ENCODE data around the gene OAS2.
"Not testable (repeated sequence)": the region's sequence is repeated elsewhere in the genome, so short reads cannot be mapped to it uniquely, and the experiment has no call there.

Gene OAS2

GRCh38 chr12:112979041-112979680 lies 842 bp downstream of the OAS2 start:
- Histone ChIP-seq H3K36me3 (ENCODE audit: control insufficient read depth in 2 of 2, insufficient read depth in 2 of 2, low read length in 2 of 2) (no peaks in the 10 kb centered on the region), H3K27ac (ENCODE audit: low read depth in 2 of 2, low read length in 2 of 2) (peak overlapping the region; percentile 87 to 88), H3K9me3 (ENCODE audit: control insufficient read depth in 2 of 2, low read length in 2 of 2) (no peaks in the 10 kb centered on the region), H3K4me3 (ENCODE audit: low read length in 2 of 2) (peak overlapping the region; percentile 83 to 84), H3K9ac (ENCODE audit: low read depth in 1 of 2, low read length in 2 of 2) (peak overlapping the region; percentile 79 to 90), H3K4me1 (ENCODE audit: control insufficient read depth in 2 of 2, insufficient read depth in 2 of 2, low read length in 2 of 2) (peaks cover 12 to 13% of the 10 kb centered on the region in 2 donors), H3K27me3 (ENCODE audit: control insufficient read depth in 2 of 2, insufficient read depth in 2 of 2, low read length in 2 of 2) (no peaks in the 10 kb centered on the region)

- no peaks in the 10 kb centered on the region for H3K27me3 ChIP-seq (ENCODE audit: control insufficient read depth in 2 of 2, insufficient read depth in 2 of 2, low read length in 2 of 2)
- peaks cover 12 to 13% of the 10 kb centered on the region in 2 donors for H3K4me1 ChIP-seq (ENCODE audit: control insufficient read depth in 2 of 2, insufficient read depth in 2 of 2, low read length in 2 of 2)
- H3K9me3 ChIP-seq (ENCODE audit: control insufficient read depth in 2 of 2, low read length in 2 of 2) = no peaks in the 10 kb centered on the region
- no peak overlapping the region for H3K27ac ChIP-seq (ENCODE audit: low read depth in 2 of 2, low read length in 2 of 2)
- H3K9ac ChIP-seq (ENCODE audit: low read depth in 1 of 2, low read length in 2 of 2) = no peak overlapping the region
- peak overlapping the region in 1 of 2 donors; percentile 83 for H3K4me3 ChIP-seq (ENCODE audit: low read length in 2 of 2)
- H3K36me3 ChIP-seq (ENCODE audit: control insufficient read depth in 2 of 2, insufficient read depth in 2 of 2, low read length in 2 of 2) = no peaks in the 10 kb centered on the region
Measured at GRCh38 chr12:112980491-112981158, 2.3 kb downstream of the OAS2 start.

DNA sequence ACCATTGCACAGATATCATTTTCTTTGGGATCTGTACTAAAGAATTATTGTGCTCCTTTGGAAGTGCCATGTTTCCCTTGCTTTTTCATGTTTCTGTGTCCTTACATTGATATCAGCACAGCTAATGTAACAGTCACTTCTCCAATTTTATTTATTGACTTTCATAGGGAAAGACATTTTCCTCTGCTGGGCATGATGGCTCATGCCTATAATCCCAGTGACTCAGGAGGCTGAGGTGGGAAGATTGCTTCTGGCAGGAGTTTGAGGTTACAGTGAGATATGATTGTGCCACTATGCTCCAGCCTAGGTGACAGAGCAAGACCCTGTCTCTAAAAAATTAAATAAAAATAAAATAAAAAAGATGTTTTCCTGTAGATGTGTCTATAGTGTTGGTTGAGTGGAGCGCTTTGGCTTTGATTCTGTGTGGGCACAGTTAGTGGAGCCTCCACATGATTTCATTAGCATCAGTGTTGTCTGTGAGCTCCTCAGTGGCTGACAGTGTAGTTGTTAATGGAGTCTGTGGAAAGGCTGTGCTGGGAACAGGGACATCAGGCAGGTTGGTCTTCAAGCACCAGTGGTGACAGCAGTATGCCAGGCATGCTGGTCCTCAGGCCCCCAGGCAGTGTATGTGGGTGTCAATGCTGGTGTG lies 7.4 kb downstream of the OAS2 start:
- H3K4me3 ChIP-seq (ENCODE audit: low read length in 2 of 2) = no peak overlapping the region
- H3K4me1 ChIP-seq (ENCODE audit: control insufficient read depth in 2 of 2, insufficient read depth in 2 of 2, low read length in 2 of 2) = no peaks in the 10 kb centered on the region
- peaks cover 3 to 11% of the 10 kb centered on the region in 2 donors for H3K36me3 ChIP-seq (ENCODE audit: control insufficient read depth in 2 of 2, insufficient read depth in 2 of 2, low read length in 2 of 2)
- no peaks in the 10 kb centered on the region for H3K9me3 ChIP-seq (ENCODE audit: control insufficient read depth in 2 of 2, low read length in 2 of 2)
- H3K27ac ChIP-seq (ENCODE audit: low read depth in 2 of 2, low read length in 2 of 2) = no peak overlapping the region
- H3K27me3 ChIP-seq (ENCODE audit: control insufficient read depth in 2 of 2, insufficient read depth in 2 of 2, low read length in 2 of 2) = no peaks in the 10 kb centered on the region
- H3K9ac ChIP-seq (ENCODE audit: low read depth in 1 of 2, low read length in 2 of 2) = no peak overlapping the region

- H3K4me3 ChIP-seq (ENCODE audit: low read length in 2 of 2) = no peak overlapping the region
- H3K36me3 ChIP-seq (ENCODE audit: control insufficient read depth in 2 of 2, insufficient read depth in 2 of 2, low read length in 2 of 2) = peaks cover 3 to 11% of the 10 kb centered on the region in 2 donors
- no peaks in the 10 kb centered on the region for H3K4me1 ChIP-seq (ENCODE audit: control insufficient read depth in 2 of 2, insufficient read depth in 2 of 2, low read length in 2 of 2)
- H3K9ac ChIP-seq (ENCODE audit: low read depth in 1 of 2, low read length in 2 of 2) = no peak overlapping the region
- no peaks in the 10 kb centered on the region for H3K9me3 ChIP-seq (ENCODE audit: control insufficient read depth in 2 of 2, low read length in 2 of 2)
- H3K27me3 ChIP-seq (ENCODE audit: control insufficient read depth in 2 of 2, insufficient read depth in 2 of 2, low read length in 2 of 2) = no peaks in the 10 kb centered on the region
- H3K27ac ChIP-seq (ENCODE audit: low read depth in 2 of 2, low read length in 2 of 2) = no peak overlapping the region
Measured at GRCh38 chr12:112986291-112986800, 8.0 kb downstream of the OAS2 start.

GRCh38 chr12:112987561-112987960 lies 9.2 kb downstream of the OAS2 start:
- Histone ChIP-seq H3K27ac (ENCODE audit: low read depth in 2 of 2, low read length in 2 of 2) (no peak overlapping the region), H3K4me3 (ENCODE audit: low read length in 2 of 2) (no peak overlapping the region), H3K27me3 (ENCODE audit: control insufficient read depth in 2 of 2, insufficient read depth in 2 of 2, low read length in 2 of 2) (no peaks in the 10 kb centered on the region), H3K9ac (ENCODE audit: low read depth in 1 of 2, low read length in 2 of 2) (no peak overlapping the region), H3K4me1 (ENCODE audit: control insufficient read depth in 2 of 2, insufficient read depth in 2 of 2, low read length in 2 of 2) (no peaks in the 10 kb centered on the region), H3K9me3 (ENCODE audit: control insufficient read depth in 2 of 2, low read length in 2 of 2) (no peaks in the 10 kb centered on the region), H3K36me3 (ENCODE audit: control insufficient read depth in 2 of 2, insufficient read depth in 2 of 2, low read length in 2 of 2) (peaks cover 3 to 11% of the 10 kb centered on the region in 2 donors)

DNA sequence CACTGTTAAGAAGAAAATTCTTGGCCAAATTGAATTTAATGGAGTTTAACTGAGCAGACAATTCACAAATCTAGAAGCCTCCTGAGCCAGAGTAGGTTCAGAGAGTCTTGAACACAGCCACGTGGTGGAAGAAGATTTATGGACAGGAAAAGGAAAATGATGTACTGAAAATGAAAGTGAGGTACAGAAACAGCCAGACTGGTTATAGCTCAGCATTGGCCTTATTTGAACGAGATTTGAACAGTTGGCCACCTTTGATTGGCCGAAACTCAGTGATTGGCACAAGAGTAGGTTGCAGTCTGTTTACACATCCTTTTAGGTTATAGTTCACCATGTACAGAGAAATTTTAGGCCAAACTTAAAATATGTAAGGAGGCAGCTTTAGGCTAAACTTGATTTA lies 9.9 kb downstream of the OAS2 start:
- Histone ChIP-seq H3K9ac (ENCODE audit: low read depth in 1 of 2, low read length in 2 of 2) (no peak overlapping the region), H3K27ac (ENCODE audit: low read depth in 2 of 2, low read length in 2 of 2) (no peak overlapping the region), H3K27me3 (ENCODE audit: control insufficient read depth in 2 of 2, insufficient read depth in 2 of 2, low read length in 2 of 2) (no peaks in the 10 kb centered on the region), H3K9me3 (ENCODE audit: control insufficient read depth in 2 of 2, low read length in 2 of 2) (no peaks in the 10 kb centered on the region), H3K36me3 (ENCODE audit: control insufficient read depth in 2 of 2, insufficient read depth in 2 of 2, low read length in 2 of 2) (peaks cover 3 to 11% of the 10 kb centered on the region in 2 donors), H3K4me3 (ENCODE audit: low read length in 2 of 2) (no peak overlapping the region), H3K4me1 (ENCODE audit: control insufficient read depth in 2 of 2, insufficient read depth in 2 of 2, low read length in 2 of 2) (no peaks in the 10 kb centered on the region)

DNA sequence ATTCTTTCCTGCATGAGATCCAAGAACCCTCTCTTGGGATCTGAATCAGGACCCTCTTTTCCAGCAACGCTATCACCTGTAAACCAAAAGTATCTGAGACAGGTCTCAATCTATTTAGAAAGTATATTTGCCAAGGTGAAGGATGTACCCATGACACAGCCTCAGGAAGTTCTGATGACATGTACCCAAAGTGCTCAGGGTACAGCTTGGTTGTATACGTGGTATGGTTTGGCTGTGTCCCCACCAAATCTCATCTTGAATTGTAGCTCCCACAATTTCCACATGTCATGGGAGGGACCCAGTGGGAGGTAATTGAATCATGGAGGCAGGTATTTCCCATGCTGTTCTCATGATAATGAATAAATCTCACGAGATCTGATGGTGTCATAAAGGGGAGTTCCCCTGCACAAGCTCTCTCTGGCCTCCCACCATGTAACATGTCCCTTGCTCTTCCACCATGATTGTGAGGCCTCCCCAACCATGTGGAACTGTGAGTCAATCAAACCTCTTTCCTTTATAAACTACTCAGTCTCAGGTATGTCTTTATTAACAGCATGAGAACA lies 10.6 kb downstream of the OAS2 start:
- not testable (repeated sequence) for H3K9me3 ChIP-seq (ENCODE audit: control insufficient read depth in 2 of 2, low read length in 2 of 2); H3K4me3 ChIP-seq (ENCODE audit: low read length in 2 of 2); H3K9ac ChIP-seq (ENCODE audit: low read depth in 1 of 2, low read length in 2 of 2); H3K27me3 ChIP-seq (ENCODE audit: control insufficient read depth in 2 of 2, insufficient read depth in 2 of 2, low read length in 2 of 2); H3K27ac ChIP-seq (ENCODE audit: low read depth in 2 of 2, low read length in 2 of 2); H3K4me1 ChIP-seq (ENCODE audit: control insufficient read depth in 2 of 2, insufficient read depth in 2 of 2, low read length in 2 of 2)
- H3K36me3 ChIP-seq (ENCODE audit: control insufficient read depth in 2 of 2, insufficient read depth in 2 of 2, low read length in 2 of 2) = peaks cover 3 to 11% of the 10 kb centered on the region in 2 donors

GRCh38 chr12:112989806-112990205 lies 11.5 kb downstream of the OAS2 start:
- Histone ChIP-seq H3K36me3 (ENCODE audit: control insufficient read depth in 2 of 2, insufficient read depth in 2 of 2, low read length in 2 of 2) (peaks cover 3 to 13% of the 10 kb centered on the region in 2 donors), H3K4me1 (ENCODE audit: control insufficient read depth in 2 of 2, insufficient read depth in 2 of 2, low read length in 2 of 2) (no peaks in the 10 kb centered on the region), H3K4me3 (ENCODE audit: low read length in 2 of 2) (no peak overlapping the region), H3K9ac (ENCODE audit: low read depth in 1 of 2, low read length in 2 of 2) (no peak overlapping the region), H3K27me3 (ENCODE audit: control insufficient read depth in 2 of 2, insufficient read depth in 2 of 2, low read length in 2 of 2) (no peaks in the 10 kb centered on the region), H3K27ac (ENCODE audit: low read depth in 2 of 2, low read length in 2 of 2) (no peak overlapping the region), H3K9me3 (ENCODE audit: control insufficient read depth in 2 of 2, low read length in 2 of 2) (no peaks in the 10 kb centered on the region)

- Histone ChIP-seq H3K36me3 (ENCODE audit: control insufficient read depth in 2 of 2, insufficient read depth in 2 of 2, low read length in 2 of 2) (peaks cover 3 to 19% of the 10 kb centered on the region in 2 donors), H3K4me1 (ENCODE audit: control insufficient read depth in 2 of 2, insufficient read depth in 2 of 2, low read length in 2 of 2) (no peaks in the 10 kb centered on the region), H3K9me3 (ENCODE audit: control insufficient read depth in 2 of 2, low read length in 2 of 2) (no peaks in the 10 kb centered on the region), H3K9ac (ENCODE audit: low read depth in 1 of 2, low read length in 2 of 2) (no peak overlapping the region), H3K4me3 (ENCODE audit: low read length in 2 of 2) (no peak overlapping the region), H3K27me3 (ENCODE audit: control insufficient read depth in 2 of 2, insufficient read depth in 2 of 2, low read length in 2 of 2) (no peaks in the 10 kb centered on the region), H3K27ac (ENCODE audit: low read depth in 2 of 2, low read length in 2 of 2) (no peak overlapping the region)
Measured at GRCh38 chr12:112992541-112993398, 14.5 kb downstream of the OAS2 start.

Data from mucosa of rectum (tissue), 2 donors.